Tibial nerve (tissue), 3 donors: Measurements from ENCODE around the gene MEGF8.

Experiments used
- CTCF ChIP-seq, 5 experiments: fragments of 200-600 bp in 3 of 5; fragments of 450-650 bp in 2 of 5; sonication (generic) in 3 of 5; IDR thresholded peaks; one replicate each; pipeline ENCODE4 v1.5.1; 2016 to 2019; ENCODE audit warnings: antibody characterized with exemption in 5 of 5, mild to moderate bottlenecking in 3 of 5, moderate library complexity in 2 of 5
- POLR2A ChIP-seq, 2 donors: fragments of 450-650 bp; IDR thresholded peaks; one replicate each; pipeline ENCODE4 v1.6.1; 2017; ENCODE audit warnings: antibody characterized with exemption in 2 of 2, mild to moderate bottlenecking in 2 of 2, moderate library complexity in 2 of 2

- no peak for TF ChIP-seq CTCF (IDR thresholded peaks at IDR 0.05)
- TF ChIP-seq POLR2A (IDR thresholded peaks at IDR 0.05) = no peak
Observed at GRCh38 chr19:42293948-42294347, 31.5 kb upstream of the MEGF8 start.
